Fibroblast of villous mesenchyme (primary cell): Measurements from ENCODE around the gene DHX40. TPM values are rescaled to one million over a fixed set of nuclear protein-coding genes. Genes with fewer than 3 reads are reported as not detected.

Experiments
- DNase-seq: peaks from one replicate; pipeline ENCODE4 v3.0.0-alpha.2; 2010; ENCODE audit warnings: low read depth
- H3K4me3 ChIP-seq: 2 replicates; pipeline ENCODE4 v1.5.1; 2011; ENCODE audit warnings: low read depth, mild to moderate bottlenecking, low read length
- CTCF ChIP-seq: IDR thresholded peaks from 2 replicates; pipeline ENCODE4 v1.5.1; 2012; ENCODE audit warnings: low read depth, mild to moderate bottlenecking, low read length; ENCODE audit not compliant: insufficient read depth
- total RNA-seq: library from RNA; depleted of rRNA; stranded (reverse); fragments of >200 nt; gene quantifications from 2 replicates; pipeline ENCODE4 v1.2.3, GENCODE V29; 2012

The DHX40 gene
- total RNA-seq, 1 donor, result 66.9 TPM

DNA sequence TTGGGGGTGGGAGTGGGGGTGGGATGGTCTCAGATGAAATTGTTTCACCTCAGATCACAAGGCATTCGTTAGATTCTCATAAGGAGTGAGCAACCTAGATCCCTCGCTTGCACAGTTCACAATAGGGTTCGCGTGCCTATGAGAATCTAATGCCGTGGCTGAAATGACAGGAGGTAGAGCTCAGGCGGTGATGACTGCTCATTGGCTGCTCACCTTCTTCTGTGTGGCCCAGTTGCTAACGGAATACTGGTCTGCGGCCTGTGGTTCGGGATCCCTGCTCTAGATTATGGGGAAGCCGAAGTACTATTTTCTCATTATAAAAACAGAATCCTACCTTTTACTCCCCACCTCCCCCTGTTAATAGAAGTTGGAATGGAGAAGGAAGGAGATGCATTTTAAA, 73.1 kb downstream of the DHX40 start:
- H3K4me3 ChIP-seq, result no peak overlapping the region
- no peak for DNase-seq
- no peak for TF ChIP-seq CTCF

DNA sequence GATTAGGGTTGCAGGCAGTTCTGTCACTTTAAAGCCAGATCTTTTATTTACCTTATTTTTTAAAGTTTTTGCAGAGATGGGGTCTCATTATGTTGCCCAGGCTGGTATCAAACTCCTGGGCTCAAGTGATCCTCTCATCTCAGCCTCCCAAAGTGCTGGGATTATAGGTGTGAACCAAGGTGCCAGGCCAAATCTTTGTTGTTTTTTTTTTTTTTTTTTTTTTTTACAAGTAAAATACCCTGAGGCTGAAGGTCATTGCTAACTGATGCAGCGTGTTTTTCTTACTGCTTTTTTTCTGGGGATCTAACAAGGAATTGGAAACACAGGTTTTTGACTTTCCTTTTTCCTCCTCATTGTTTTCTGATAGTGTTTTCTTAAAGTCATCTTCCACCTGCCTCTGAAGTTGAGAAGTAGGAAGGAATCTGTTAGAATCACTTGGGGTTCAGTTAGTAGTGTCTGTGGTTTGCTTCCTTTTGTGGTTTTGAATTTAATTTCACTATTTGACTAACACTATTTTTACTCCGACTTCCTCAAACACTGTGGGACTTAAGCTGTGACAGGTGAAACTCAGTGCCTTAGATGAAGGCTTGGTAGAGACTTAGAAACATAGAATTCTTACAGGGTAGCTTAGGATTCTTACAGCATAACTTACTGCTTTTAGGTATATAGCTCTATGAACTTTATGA, 76.5 kb downstream of the DHX40 start:
- no peak for DNase-seq
- H3K4me3 ChIP-seq, result no peak overlapping the region
- TF ChIP-seq CTCF, result no peak

GRCh38 chr17:59642565-59642964, 77.2 kb downstream of the DHX40 start:
- DNase-seq, result no peak
- H3K4me3 ChIP-seq, result no peak overlapping the region

GRCh38 chr17:59643159-59644140, 78.0 kb downstream of the DHX40 start:
- DNase-seq, result peak; percentile 60
- TF ChIP-seq CTCF, result no peak

More at GRCh38 chr17:59642565-59642964, 77.2 kb downstream of the DHX40 start:
- TF ChIP-seq CTCF, result no peak

GRCh38 chr17:59647288-59647687, 81.9 kb downstream of the DHX40 start:
- TF ChIP-seq CTCF, result no peak
- no peak for DNase-seq
- no peak overlapping the region for H3K4me3 ChIP-seq

More at GRCh38 chr17:59643159-59644140, 78.0 kb downstream of the DHX40 start:
- no peak overlapping the region for H3K4me3 ChIP-seq

DNA sequence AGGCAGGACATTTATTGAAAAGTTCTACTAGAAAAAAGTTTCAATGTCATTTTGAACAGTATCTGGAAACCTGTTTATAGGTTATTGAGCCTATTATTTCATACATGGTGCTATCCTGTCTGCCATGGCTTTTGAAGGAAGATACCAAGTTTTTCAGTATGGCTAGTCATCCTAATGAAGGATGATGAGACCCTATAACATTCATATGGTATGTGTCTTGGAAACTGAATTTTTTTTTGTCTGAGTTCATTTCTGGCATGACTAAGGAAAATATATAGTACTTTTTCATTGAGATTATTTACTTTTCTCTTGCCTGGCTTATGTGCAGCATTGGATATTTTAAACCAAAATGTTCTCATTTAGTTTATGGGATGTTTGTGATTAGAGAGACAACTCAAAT, 84.5 kb downstream of the DHX40 start:
- no peak for TF ChIP-seq CTCF
- DNase-seq, result no peak
- H3K4me3 ChIP-seq, result no peak overlapping the region
